Globus pallidus (tissue), 1 donor: ENCODE data around the gene ROBO1.
"Not testable (repeated sequence)": the region's sequence is repeated elsewhere in the genome, so short reads cannot be mapped to it uniquely, and the experiment has no call there.

Source experiments
- DNase-seq: peaks from one replicate; pipeline ENCODE4 v3.0.0-alpha.2; 2015; ENCODE audit warnings: low spot score

The ROBO1 gene

DNA sequence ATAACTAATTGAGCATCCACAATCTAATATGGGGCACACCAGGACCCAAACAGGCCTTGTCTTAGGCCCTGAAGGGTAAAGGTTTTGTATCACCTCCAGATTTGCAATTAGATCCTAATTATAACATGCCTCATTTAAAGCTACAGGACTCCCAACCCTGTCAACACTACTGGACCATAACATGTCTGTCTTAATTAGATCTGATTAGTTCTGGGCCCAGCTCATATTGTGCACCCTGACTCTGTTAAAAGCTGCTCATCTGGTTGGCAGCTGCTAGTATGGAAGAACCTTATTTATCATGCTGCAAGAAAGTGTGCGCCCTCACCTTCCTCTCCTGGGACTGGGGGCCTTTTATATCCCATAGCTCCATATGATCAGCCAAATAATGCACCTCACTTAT is 457.8 kb downstream of the ROBO1 start:
- no peak for DNase-seq

- no peak for DNase-seq
Measured at GRCh38 chr3:79306934-79307570, 460.7 kb downstream of the ROBO1 start.

- DNase-seq: not testable (repeated sequence)
Measured at GRCh38 chr3:79299949-79300635, 467.7 kb downstream of the ROBO1 start.

GRCh38 chr3:79297245-79297960 is 470.4 kb downstream of the ROBO1 start:
- DNase-seq: no peak

DNA sequence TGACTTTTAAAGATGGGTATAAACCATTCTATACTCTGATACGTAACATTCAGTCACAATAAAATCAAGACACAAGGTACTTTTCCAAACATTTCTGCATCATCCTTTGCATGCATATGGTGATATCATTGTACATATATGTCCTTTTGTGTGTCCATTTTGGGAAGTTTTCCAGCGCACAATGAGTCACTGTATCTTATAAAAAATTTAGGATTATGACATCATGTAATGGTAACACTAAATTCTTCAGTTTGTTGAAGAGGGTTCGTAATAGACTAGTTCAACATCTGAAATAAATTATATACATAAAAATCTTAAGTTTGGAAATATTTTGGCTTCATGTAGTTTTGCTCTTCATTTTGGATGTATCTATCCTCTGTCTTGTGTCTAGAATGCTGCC is 480.9 kb downstream of the ROBO1 start:
- no peak for DNase-seq

- no peak for DNase-seq
Measured at GRCh38 chr3:79285871-79286270, 481.9 kb downstream of the ROBO1 start.

DNA sequence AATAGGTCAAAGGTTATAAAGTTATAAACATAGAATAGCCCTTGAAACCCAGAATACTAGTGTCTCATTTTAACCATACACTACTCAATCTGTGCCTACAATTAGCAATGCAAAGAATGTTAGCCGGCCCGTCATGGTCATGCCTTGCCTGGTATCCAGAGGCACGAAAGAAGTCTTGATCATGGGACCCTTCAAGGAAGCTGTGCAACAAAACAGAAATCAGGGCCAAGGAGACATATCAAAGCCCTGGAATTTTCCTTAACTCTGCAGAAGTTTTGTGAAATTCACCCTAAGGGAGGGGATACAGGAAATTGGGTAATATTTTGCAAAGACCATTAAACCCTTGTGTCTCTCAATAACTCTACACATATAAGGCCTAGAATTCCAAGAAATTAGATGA is 482.4 kb downstream of the ROBO1 start:
- no peak for DNase-seq

- DNase-seq: no peak
Measured at GRCh38 chr3:79284781-79285180, 483.0 kb downstream of the ROBO1 start.

DNA sequence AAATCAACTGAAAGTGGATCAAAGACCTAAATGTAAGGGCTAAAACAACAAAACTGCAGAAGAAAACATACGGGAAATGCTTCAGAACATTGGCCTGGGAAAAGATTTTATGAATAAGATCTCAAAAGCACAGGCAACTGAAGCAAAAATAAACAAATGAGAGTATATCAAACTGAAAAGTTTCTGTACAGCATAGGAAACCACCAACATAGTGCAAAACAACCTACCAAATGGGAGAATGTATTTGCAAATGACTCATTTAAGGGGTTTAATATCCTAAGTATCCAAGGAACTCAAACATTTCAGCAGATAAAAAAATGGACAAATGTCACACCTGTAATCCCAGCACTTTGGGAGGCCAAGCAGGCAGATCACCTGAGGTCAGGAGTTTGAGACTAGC is 489.1 kb downstream of the ROBO1 start:
- DNase-seq: no peak

GRCh38 chr3:79268422-79268821 is 499.4 kb downstream of the ROBO1 start:
- DNase-seq: no peak

- no peak for DNase-seq
Measured at GRCh38 chr3:79264892-79265291, 502.9 kb downstream of the ROBO1 start.

GRCh38 chr3:79263423-79263822 is 504.4 kb downstream of the ROBO1 start:
- no peak for DNase-seq

- no peak for DNase-seq
Measured at GRCh38 chr3:79258479-79258878, 509.3 kb downstream of the ROBO1 start.

DNA sequence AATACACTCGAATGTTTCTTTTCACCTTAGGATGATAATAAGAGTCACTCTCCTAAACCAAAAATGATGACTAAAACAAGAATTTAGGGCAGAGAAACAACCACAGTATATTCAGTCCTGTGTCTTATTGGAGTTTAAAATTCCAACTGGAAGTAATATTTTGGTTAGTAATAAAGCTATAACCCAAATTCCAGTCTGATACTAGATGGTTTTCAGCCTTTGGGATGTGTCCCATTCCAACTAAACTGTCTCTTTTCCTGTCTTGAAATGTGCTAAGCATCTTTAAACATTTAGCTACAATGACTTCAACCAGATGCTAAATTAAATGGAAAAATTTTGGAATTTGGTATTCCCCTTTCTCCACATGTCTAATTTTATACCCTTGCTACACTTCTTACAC is 510.0 kb downstream of the ROBO1 start:
- no peak for DNase-seq

DNA sequence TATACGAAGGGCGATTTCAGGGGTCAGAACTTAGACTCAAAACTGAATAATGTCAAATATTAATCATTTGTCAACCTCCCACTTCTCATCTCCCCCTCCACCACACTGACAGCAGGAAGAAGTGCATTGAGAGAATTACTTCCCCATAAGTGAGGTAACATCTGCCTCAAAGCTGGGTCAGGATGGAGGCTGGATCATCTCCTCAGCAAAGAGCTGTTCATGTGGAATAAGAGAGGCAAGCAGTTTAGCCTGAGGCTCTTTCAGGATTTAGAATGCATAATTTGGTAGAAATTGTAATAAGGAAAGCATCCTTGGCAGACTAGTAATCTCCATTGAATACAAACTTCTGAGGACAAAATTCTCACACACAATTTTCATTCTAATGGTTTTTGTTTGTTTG is 512.1 kb downstream of the ROBO1 start:
- no peak for DNase-seq

GRCh38 chr3:79255292-79255691 is 512.5 kb downstream of the ROBO1 start:
- DNase-seq: no peak

GRCh38 chr3:79253704-79254103 is 514.1 kb downstream of the ROBO1 start:
- no peak for DNase-seq

GRCh38 chr3:79253271-79253670 is 514.5 kb downstream of the ROBO1 start:
- DNase-seq: no peak

DNA sequence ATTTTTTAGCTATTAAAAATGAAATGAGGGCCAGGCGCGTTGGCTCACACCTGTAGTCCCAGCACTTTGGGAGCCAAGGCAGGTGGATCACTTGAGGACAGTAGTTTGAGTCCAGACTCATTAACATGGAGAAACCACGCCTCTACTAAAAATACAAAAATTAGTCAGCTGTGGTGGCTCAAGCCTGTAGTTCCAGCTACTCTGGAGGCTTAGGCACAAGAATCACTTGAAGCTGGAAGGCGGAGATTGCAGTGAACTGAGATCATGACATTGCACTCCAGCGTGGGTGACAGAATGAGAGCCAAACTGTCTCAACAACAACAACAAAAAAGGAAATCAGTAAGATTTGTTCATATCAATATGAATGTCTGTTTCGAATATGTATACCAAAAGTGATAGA is 517.1 kb downstream of the ROBO1 start:
- DNase-seq: no peak

DNA sequence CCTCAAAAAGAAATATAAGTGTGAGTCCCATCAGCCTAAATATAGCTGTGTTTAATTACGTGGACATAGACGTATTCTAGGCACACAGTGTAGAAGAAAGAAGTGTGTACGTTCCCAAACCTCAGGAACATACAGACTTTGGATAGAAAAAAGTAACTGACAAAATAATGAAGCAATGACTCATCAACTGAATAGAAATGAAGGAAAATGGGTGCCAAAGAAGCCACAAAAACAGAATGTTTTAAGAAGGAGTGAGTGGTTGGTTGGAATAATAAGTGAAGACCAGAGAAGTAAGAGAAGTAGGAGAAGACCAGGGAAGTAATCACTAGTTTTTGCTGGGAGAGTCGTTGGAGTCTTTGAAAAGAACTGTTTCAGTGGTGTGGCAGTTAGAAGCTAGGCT is 518.1 kb downstream of the ROBO1 start:
- no peak for DNase-seq

DNA sequence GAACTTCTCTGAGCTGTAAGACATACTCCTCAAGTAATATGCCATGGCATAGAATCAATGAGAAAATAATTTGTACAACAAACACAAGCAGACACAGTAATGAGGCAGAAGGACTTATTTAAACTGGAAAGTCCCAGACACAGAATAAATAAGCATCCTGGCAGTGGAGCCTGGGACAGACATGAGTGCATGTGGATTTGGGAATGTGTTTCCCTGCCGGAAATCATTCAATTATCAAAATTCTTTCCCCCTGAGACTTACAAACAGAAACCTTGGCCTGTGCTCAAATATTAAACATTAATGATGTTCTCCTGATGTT is 520.1 kb downstream of the ROBO1 start:
- no peak for DNase-seq

DNA sequence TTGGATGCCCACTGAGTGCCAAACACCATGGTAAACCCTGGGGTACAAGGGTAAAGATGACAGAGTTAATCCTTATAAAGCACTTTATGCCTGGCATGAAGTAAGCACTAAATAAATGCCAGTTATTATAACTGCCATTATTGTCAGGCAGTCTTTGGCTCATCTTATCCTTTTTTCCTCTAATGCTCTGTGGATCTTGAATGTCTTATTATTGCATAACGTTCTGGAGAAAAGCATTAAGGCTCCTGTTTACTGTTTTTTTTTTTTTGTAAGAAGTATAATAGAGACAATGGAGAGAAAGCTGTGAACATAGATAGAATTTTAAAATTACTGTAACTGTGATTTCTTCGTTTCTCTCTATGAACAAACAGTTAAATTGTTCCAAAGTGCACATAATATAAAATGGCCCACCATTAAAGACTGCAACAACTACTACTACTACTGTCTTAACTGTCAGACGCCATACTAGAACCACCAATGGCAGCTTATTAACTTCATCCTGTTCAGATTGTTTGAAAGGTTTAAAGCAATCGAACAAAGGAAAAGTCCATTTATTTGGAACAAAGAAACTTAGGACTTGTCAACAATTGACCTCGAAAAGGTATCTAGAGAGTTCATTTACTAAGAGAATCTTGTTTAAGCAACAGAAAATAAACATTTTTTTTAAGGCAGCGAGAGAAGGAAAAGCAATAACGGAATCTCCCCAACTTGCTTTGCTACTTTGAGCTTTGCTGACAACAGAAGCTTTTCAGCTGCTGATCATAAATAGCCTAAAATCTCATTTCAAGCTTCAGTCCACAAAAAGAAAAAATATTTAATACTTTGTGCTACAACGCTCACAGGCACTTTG is 520.7 kb downstream of the ROBO1 start:
- no peak for DNase-seq
